Prostate gland (tissue), 2 donors: ENCODE measurements around the gene PTBP3. TPM values are rescaled to one million over a fixed set of nuclear protein-coding genes. Genes with fewer than 3 reads are reported as not detected.

Experiments
- DNase-seq: peaks from one replicate; pipeline ENCODE4 v3.0.0-alpha.2; 2019; ENCODE audit warnings: low spot score
- H3K27ac ChIP-seq, 2 donors: fragments of 200-600 bp; sonication (generic); 2 replicates each; pipeline ENCODE4 v1.5.1; 2017 to 2019
- H3K27me3 ChIP-seq: fragments of 200-600 bp; sonication (generic); replicated peaks from 2 replicates; pipeline ENCODE4 v1.5.1; 2019; ENCODE audit not compliant: insufficient read depth
- H3K36me3 ChIP-seq, 2 donors: fragments of 200-600 bp; sonication (generic); 1 replicate in 1 of 2; 2 replicates in 1 of 2; pipeline versions ENCODE4 v1.5.1 to v1.8.1; 2017 to 2019
- H3K4me1 ChIP-seq: fragments of 200-600 bp; sonication (generic); replicated peaks from 2 replicates; pipeline ENCODE4 v1.5.1; 2019
- H3K4me3 ChIP-seq, 2 donors: fragments of 200-600 bp; sonication (generic); 2 replicates each; pipeline ENCODE4 v1.5.1; 2017 to 2019
- H3K9me3 ChIP-seq: fragments of 200-600 bp; sonication (generic); 2 replicates; pipeline ENCODE4 v1.5.1; 2017
- CTCF ChIP-seq, 4 experiments: fragments of 200-600 bp in 2 of 4; fragments of 450-650 bp in 2 of 4; sonication (generic) in 2 of 4; IDR thresholded peaks; 1 replicate in 3 of 4; 2 replicates in 1 of 4; pipeline ENCODE4 v1.5.1; 2016 to 2019; ENCODE audit warnings: antibody characterized with exemption in 4 of 4, mild to moderate bottlenecking in 2 of 4, moderate library complexity in 2 of 4
- POLR2A ChIP-seq: fragments of 450-650 bp; IDR thresholded peaks from one replicate; pipeline ENCODE4 v1.6.1; 2016; ENCODE audit warnings: antibody characterized with exemption, mild to moderate bottlenecking
- POLR2AphosphoS5 ChIP-seq: sonication (generic); formaldehyde crosslinking; IDR thresholded peaks from one replicate; pipeline ENCODE4 v1.6.1; 2017; ENCODE audit warnings: antibody characterized with exemption
- WGBS: methylation state at CpG from one replicate; pipeline ENCODE4 v1.1.5; 2018; 5-methylcytosine and 5-hydroxymethylcytosine counted together
- intact Hi-C: fragments of 100-400 bp; cut with DNase I; formaldehyde crosslinking; loops from one replicate; pipeline ENCODE4 v1.14.2; 2022
- total RNA-seq, 2 donors: library from RNA; depleted of rRNA; stranded (reverse); fragments of >200 nt; gene quantifications; one replicate each; pipeline ENCODE4 v1.1.0, GENCODE V29; 2016

The PTBP3 gene
- total RNA-seq, 2 donors from 2014 or later: 56.6 to 140 TPM

- Histone ChIP-seq H3K27me3 (no peaks in the 10 kb centered on the region), H3K36me3 (no peaks in the 10 kb centered on the region), H3K4me1 (peaks cover 4% of the 10 kb centered on the region), H3K4me3 (no peak overlapping the region), H3K9me3 (no peaks in the 10 kb centered on the region), H3K27ac (no peak overlapping the region)
- no peak for DNase-seq
- 92% methylated on average over 18 of the region's 18 CpGs for WGBS
- intact Hi-C loops: no loop called here
- TF ChIP-seq CTCF (IDR thresholded peaks at IDR 0.05): no peak
- no peak for TF ChIP-seq POLR2AphosphoS5
- TF ChIP-seq POLR2A: no peak
Measured at GRCh38 chr9:112173489-112174221, 159.8 kb downstream of the PTBP3 start.

- Histone ChIP-seq H3K4me1 (peaks cover 4% of the 10 kb centered on the region), H3K27ac (no peak overlapping the region), H3K4me3 (no peak overlapping the region), H3K27me3 (no peaks in the 10 kb centered on the region), H3K9me3 (no peaks in the 10 kb centered on the region), H3K36me3 (no peaks in the 10 kb centered on the region)
- intact Hi-C loops: no loop called here
- 95% methylated on average over 5 of the region's 5 CpGs for WGBS
- no peak for DNase-seq
- TF ChIP-seq CTCF (IDR thresholded peaks at IDR 0.05) (no peak), POLR2AphosphoS5 (no peak), POLR2A (no peak)
Measured at GRCh38 chr9:112170968-112171367, 162.5 kb downstream of the PTBP3 start.

DNA sequence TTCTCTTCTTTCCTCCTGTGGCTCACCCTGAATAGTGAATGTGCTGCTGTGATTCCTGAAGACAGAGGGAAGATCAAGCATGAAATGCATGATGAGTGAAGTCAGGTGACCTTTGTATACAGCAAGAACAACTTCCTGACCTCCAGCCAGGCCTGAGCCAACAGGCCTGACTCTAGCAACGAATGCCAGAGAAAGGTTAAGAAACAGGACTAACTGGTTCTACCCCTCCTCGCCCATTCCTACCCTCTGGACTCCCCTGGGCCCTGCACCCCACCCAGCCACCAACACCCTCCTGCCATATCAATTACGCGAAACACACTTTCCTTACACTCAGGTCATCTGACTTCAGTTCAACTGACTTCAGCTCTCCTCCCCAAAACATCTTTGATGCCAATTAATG, 163.2 kb downstream of the PTBP3 start:
- no peaks in the 10 kb centered on the region for H3K27me3 ChIP-seq
- no peak overlapping the region for H3K27ac ChIP-seq
- TF ChIP-seq POLR2A (no peak), CTCF (IDR thresholded peaks at IDR 0.05) (no peak), POLR2AphosphoS5 (no peak)
- H3K9me3 ChIP-seq: no peaks in the 10 kb centered on the region
- H3K4me3 ChIP-seq: no peak overlapping the region
- peaks cover 4% of the 10 kb centered on the region for H3K4me1 ChIP-seq
- H3K36me3 ChIP-seq: no peaks in the 10 kb centered on the region
- 47% methylated on average over 4 of the region's 4 CpGs for WGBS
- no peak for DNase-seq
- intact Hi-C loops: no loop called here

DNA sequence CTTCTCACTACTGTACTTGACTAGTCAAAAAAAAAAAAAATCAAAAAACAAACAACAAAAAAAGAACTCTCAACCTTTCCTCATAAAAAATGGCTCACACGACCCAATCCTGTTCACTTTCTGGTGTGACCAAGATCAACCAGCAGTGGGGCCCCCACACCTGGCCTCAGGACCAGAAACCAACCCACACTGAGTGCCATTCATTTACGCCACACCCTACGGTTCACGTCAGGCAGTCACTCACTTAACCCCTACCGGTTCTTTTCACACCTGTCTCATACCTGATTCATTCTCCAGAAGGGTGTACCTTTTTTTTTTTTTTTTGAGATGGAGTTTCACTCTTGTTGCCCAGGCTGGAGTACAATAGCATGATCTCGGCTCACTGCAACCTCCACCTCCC, 164.1 kb downstream of the PTBP3 start:
- intact Hi-C loops: loop anchor here (5.0 kb wide), 1 partner anchor 163 kb away; the partner anchor contains the start of gene PTBP3
- Histone ChIP-seq H3K27me3 (no peaks in the 10 kb centered on the region), H3K27ac (no peak overlapping the region), H3K4me1 (peaks cover 4% of the 10 kb centered on the region), H3K9me3 (no peaks in the 10 kb centered on the region), H3K36me3 (no peaks in the 10 kb centered on the region), H3K4me3 (no peak overlapping the region)
- 88% methylated on average over 6 of the region's 6 CpGs for WGBS
- TF ChIP-seq POLR2AphosphoS5 (no peak), POLR2A (no peak), CTCF (IDR thresholded peaks at IDR 0.05) (no peak)
- no peak for DNase-seq

DNA sequence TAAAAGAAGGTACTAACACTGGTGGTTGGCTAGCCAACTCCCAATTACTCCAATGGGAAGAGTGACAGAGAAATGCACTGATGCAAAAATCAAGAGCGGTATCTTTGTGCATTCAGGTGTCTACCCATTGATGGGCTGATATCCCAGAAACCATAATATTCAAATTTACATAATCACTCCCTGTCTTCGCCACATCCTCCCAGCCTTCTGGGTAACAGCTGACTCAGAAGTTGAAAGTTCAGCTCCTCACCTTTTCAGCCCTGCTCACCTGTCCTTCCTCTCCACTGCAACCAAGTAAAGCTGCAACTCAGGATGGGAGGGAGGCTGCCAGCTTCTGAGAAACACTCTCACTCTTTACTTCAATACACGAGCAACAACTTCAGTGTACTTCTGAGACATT, 165.2 kb downstream of the PTBP3 start:
- TF ChIP-seq POLR2AphosphoS5: no peak
- no peak for TF ChIP-seq POLR2A
- no peak for TF ChIP-seq CTCF (IDR thresholded peaks at IDR 0.05)
- intact Hi-C loops: loop anchor here (5.0 kb wide), 1 partner anchor 164 kb away; the partner anchor contains the start of gene PTBP3
- Histone ChIP-seq H3K36me3 (no peaks in the 10 kb centered on the region), H3K4me1 (no peaks in the 10 kb centered on the region), H3K4me3 (no peak overlapping the region), H3K27me3 (no peaks in the 10 kb centered on the region), H3K9me3 (no peaks in the 10 kb centered on the region), H3K27ac (no peak overlapping the region)
- 80% methylated on average over 3 of the region's 3 CpGs for WGBS
- DNase-seq: no peak
